Fibroblast of mammary gland (primary cell): Measurements from ENCODE around the gene ZNF670.

Experiments
- DNase-seq: peaks from one replicate; pipeline ENCODE4 v3.0.0-alpha.2; 2010; ENCODE audit warnings: low read depth
- H3K4me3 ChIP-seq: 2 replicates; pipeline ENCODE4 v1.5.1; 2011; ENCODE audit warnings: low read depth, mild to moderate bottlenecking, low read length, moderate library complexity; ENCODE audit not compliant: control insufficient read depth
- CTCF ChIP-seq: conservative IDR thresholded peaks from 2 replicates; pipeline ENCODE4 v1.5.1; 2011; ENCODE audit warnings: low read depth, low read length, inconsistent platforms; ENCODE audit not compliant: control insufficient read depth, insufficient read depth

The ZNF670 gene

GRCh38 chr1:247103859-247104591 lies 25.4 kb upstream of the ZNF670 start, which contains the start of gene ZNF669:
TSS of gene ZNF669 (minus strand) at chr1:247104356. CDS start at chr1:247104199, 157 bp downstream.
- TF ChIP-seq CTCF = no peak
- H3K4me3 ChIP-seq = peak within 1 kb of the TSS; percentile 92
- DNase-seq = peak; percentile 97

- TF ChIP-seq CTCF = no peak
- no peak overlapping the region for H3K4me3 ChIP-seq
- DNase-seq = peak; percentile 71
Measured at GRCh38 chr1:247102381-247102780, 23.8 kb upstream of the ZNF670 start.

- DNase-seq = no peak
- no peak for TF ChIP-seq CTCF
- H3K4me3 ChIP-seq = no peak overlapping the region
Measured at GRCh38 chr1:247100676-247101279, 22.2 kb upstream of the ZNF670 start.

GRCh38 chr1:247096958-247097357 lies 18.3 kb upstream of the ZNF670 start:
- TF ChIP-seq CTCF = no peak
- DNase-seq = no peak
- H3K4me3 ChIP-seq = no peak overlapping the region

GRCh38 chr1:247096544-247096943 lies 17.9 kb upstream of the ZNF670 start:
- DNase-seq = no peak
- H3K4me3 ChIP-seq = no peak overlapping the region
- TF ChIP-seq CTCF = no peak

- TF ChIP-seq CTCF = no peak
- no peak for DNase-seq
- no peak overlapping the region for H3K4me3 ChIP-seq
Measured at GRCh38 chr1:247096112-247096511, 17.5 kb upstream of the ZNF670 start.
